ENCODE data around the gene LIMA1.
A peak's percentile ranks its signal among the peaks of the same experiment; 100 is the strongest.
"Not testable (repeated sequence)": the region's sequence is repeated elsewhere in the genome, so short reads cannot be mapped to it uniquely, and the experiment has no call there.

The LIMA1 gene

GRCh38 chr12:50317203-50317602, 33.9 kb upstream of the LIMA1 start:
- POLR2A ChIA-PET, result no interaction called here
- TF ChIP-seq CTBP1 (IDR thresholded peaks at IDR 0.05; ENCODE audit: borderline replicate concordance) (no peak), HDGF (IDR thresholded peaks at IDR 0.05; ENCODE audit: borderline replicate concordance) (no peak), SUZ12 (IDR thresholded peaks at IDR 0.05) (no peak), PKNOX1 (IDR thresholded peaks at IDR 0.05) (no peak), FOXK2 (IDR thresholded peaks at IDR 0.05) (no peak), LEF1 (IDR thresholded peaks at IDR 0.05; ENCODE audit: borderline replicate concordance) (no peak), SP1 (IDR thresholded peaks at IDR 0.05) (no peak), ZNF384 (IDR thresholded peaks at IDR 0.05) (no peak), NFRKB (IDR thresholded peaks at IDR 0.05) (no peak), FOXA1 (IDR thresholded peaks at IDR 0.05) (no peak), FOXM1 (IDR thresholded peaks at IDR 0.05; ENCODE audit: borderline replicate concordance) (no peak), ARNT (IDR thresholded peaks at IDR 0.05) (no peak)
- no peak for DNase-seq (ENCODE audit: extremely low spot score)
- CTCF ChIA-PET, result interaction anchor here (0.7 kb wide), 1 partner anchor 192 kb away, joined by 3 read pairs; no protein-coding TSS in a partner anchor

GRCh38 chr12:50315803-50316202, 32.5 kb upstream of the LIMA1 start:
- DNase-seq (ENCODE audit: extremely low spot score), result no peak
- CTCF ChIA-PET, result interaction anchor here (1.7 kb wide), 1 partner anchor 140 kb away, joined by 8 read pairs; no protein-coding TSS in a partner anchor
- TF ChIP-seq FOXM1 (IDR thresholded peaks at IDR 0.05; ENCODE audit: borderline replicate concordance), result no peak
- TF ChIP-seq SUZ12 (IDR thresholded peaks at IDR 0.05), result no peak
- no peak for TF ChIP-seq ZNF384 (IDR thresholded peaks at IDR 0.05)
- POLR2A ChIA-PET, result no interaction called here

GRCh38 chr12:50314636-50315312, 31.5 kb upstream of the LIMA1 start:
- ChIA-PET POLR2A (interaction anchor here (1.0 kb wide), 1 partner anchor 53 kb away, joined by 3 read pairs; no protein-coding TSS in a partner anchor), CTCF (interaction anchor here (0.6 to 1.7 kb wide), 18 partner anchors 12 to 732 kb away, joined by 3 to 12 read pairs (median 4); partner anchors contain the start of genes CERS5 and COX14)
- no peak for TF ChIP-seq HDGF (IDR thresholded peaks at IDR 0.05; ENCODE audit: borderline replicate concordance)
- peak; percentile 68 for DNase-seq (ENCODE audit: extremely low spot score)

GRCh38 chr12:50313971-50314370, 30.7 kb upstream of the LIMA1 start:
- not testable (repeated sequence) for DNase-seq (ENCODE audit: extremely low spot score)
- ChIA-PET POLR2A (interaction anchor here (1.0 kb wide), 1 partner anchor 53 kb away, joined by 3 read pairs; no protein-coding TSS in a partner anchor), CTCF (interaction anchor here (0.6 to 1.7 kb wide), 12 partner anchors 11 to 239 kb away, joined by 3 to 12 read pairs (median 4); partner anchors contain the start of genes CERS5 and COX14)

GRCh38 chr12:50313256-50313931, 30.1 kb upstream of the LIMA1 start:
- CTCF ChIA-PET, result interaction anchor here (1.2 to 1.5 kb wide), 3 partner anchors 17 to 136 kb away, joined by 3 to 4 read pairs (median 4); no protein-coding TSS in a partner anchor
- no peak for TF ChIP-seq PKNOX1 (IDR thresholded peaks at IDR 0.05)
- TF ChIP-seq FOXK2 (IDR thresholded peaks at IDR 0.05), result no peak
- TF ChIP-seq ARNT (IDR thresholded peaks at IDR 0.05), result no peak
- no peak for TF ChIP-seq SP1 (IDR thresholded peaks at IDR 0.05)
- TF ChIP-seq L3MBTL2 (conservative IDR thresholded peaks at IDR 0.05), result no peak
- no peak for TF ChIP-seq CTBP1 (IDR thresholded peaks at IDR 0.05; ENCODE audit: borderline replicate concordance)
- no peak for TF ChIP-seq NFRKB (IDR thresholded peaks at IDR 0.05)
- TF ChIP-seq ELF4 (IDR thresholded peaks at IDR 0.05), result no peak
- TF ChIP-seq BHLHE40 (IDR thresholded peaks at IDR 0.05; ENCODE audit: borderline replicate concordance), result no peak
- TF ChIP-seq HDGF (IDR thresholded peaks at IDR 0.05; ENCODE audit: borderline replicate concordance), result no peak
- TF ChIP-seq FOXA1 (IDR thresholded peaks at IDR 0.05), result no peak
- no peak for TF ChIP-seq SUZ12 (IDR thresholded peaks at IDR 0.05)
- TF ChIP-seq ZNF384 (IDR thresholded peaks at IDR 0.05), result no peak
- no peak for TF ChIP-seq LEF1 (IDR thresholded peaks at IDR 0.05; ENCODE audit: borderline replicate concordance)
- no peak for TF ChIP-seq TARDBP (IDR thresholded peaks at IDR 0.05)
- no peak for TF ChIP-seq FOXM1 (IDR thresholded peaks at IDR 0.05; ENCODE audit: borderline replicate concordance)
- no peak for DNase-seq (ENCODE audit: extremely low spot score)
- POLR2A ChIA-PET, result interaction anchor here (2.0 kb wide), 1 partner anchor 30 kb away, joined by 8 read pairs; the partner anchor contains the start of gene LIMA1

- POLR2A ChIA-PET, result interaction anchor here (2.0 kb wide), 1 partner anchor 28 kb away, joined by 8 read pairs; the partner anchor contains the start of gene LIMA1
- not testable (repeated sequence) for DNase-seq (ENCODE audit: extremely low spot score)
- CTCF ChIA-PET, result interaction anchor here (0.7 to 1.4 kb wide), 4 partner anchors 8 to 139 kb away, joined by 3 to 4 read pairs (median 4); no protein-coding TSS in a partner anchor
Observed at GRCh38 chr12:50311858-50312609, 28.7 kb upstream of the LIMA1 start.

GRCh38 chr12:50309950-50310349, 26.6 kb upstream of the LIMA1 start:
- ChIA-PET CTCF (no interaction called here), POLR2A (interaction anchor here (1.0 kb wide), 1 partner anchor 143 kb away, joined by 3 read pairs; the partner anchor contains the start of gene CERS5)
- TF ChIP-seq HDGF (IDR thresholded peaks at IDR 0.05; ENCODE audit: borderline replicate concordance), result no peak
- no peak for TF ChIP-seq TARDBP (IDR thresholded peaks at IDR 0.05)
- no peak for TF ChIP-seq CTBP1 (IDR thresholded peaks at IDR 0.05; ENCODE audit: borderline replicate concordance)
- TF ChIP-seq L3MBTL2 (conservative IDR thresholded peaks at IDR 0.05), result no peak
- TF ChIP-seq ZNF384 (IDR thresholded peaks at IDR 0.05), result no peak
- no peak for TF ChIP-seq NFRKB (IDR thresholded peaks at IDR 0.05)
- TF ChIP-seq LEF1 (IDR thresholded peaks at IDR 0.05; ENCODE audit: borderline replicate concordance), result no peak
- no peak for TF ChIP-seq SP1 (IDR thresholded peaks at IDR 0.05)
- no peak for TF ChIP-seq PKNOX1 (IDR thresholded peaks at IDR 0.05)
- DNase-seq (ENCODE audit: extremely low spot score), result no peak

All from HEK293T (cell line).